ENCODE data around the gene BBS4. TPM values are rescaled to one million over a fixed set of nuclear protein-coding genes. Genes with fewer than 3 reads are reported as not detected.

BBS4 gene
- total RNA-seq, 1 donor from 2014 or later: 17.0 TPM

GRCh38 chr15:72682772-72683171, 3.2 kb upstream of the BBS4 start:
- H3K27ac Mint-ChIP-seq (ENCODE audit: unreplicated experiment): no peak overlapping the region
- DNase-seq (ENCODE audit: low spot score): no peak
- peaks cover 21% of the 10 kb centered on the region for H3K4me1 Mint-ChIP-seq (ENCODE audit: unreplicated experiment)
- no peak overlapping the region for H3K4me3 Mint-ChIP-seq (ENCODE audit: unreplicated experiment)
- peaks cover 3% of the 10 kb centered on the region for H3K27me3 Mint-ChIP-seq (ENCODE audit: unreplicated experiment)
- no peak for TF ChIP-seq CTCF (IDR thresholded peaks at IDR 0.05; ENCODE audit: unreplicated experiment)
- H3K9me3 Mint-ChIP-seq (ENCODE audit: unreplicated experiment): no peaks in the 10 kb centered on the region
- no peaks in the 10 kb centered on the region for H3K36me3 Mint-ChIP-seq (ENCODE audit: low read depth, unreplicated experiment)

- H3K4me1 Mint-ChIP-seq (ENCODE audit: unreplicated experiment): peaks cover 15% of the 10 kb centered on the region
- no peaks in the 10 kb centered on the region for H3K36me3 Mint-ChIP-seq (ENCODE audit: low read depth, unreplicated experiment)
- H3K27me3 Mint-ChIP-seq (ENCODE audit: unreplicated experiment): peaks cover 3% of the 10 kb centered on the region
- TF ChIP-seq CTCF (IDR thresholded peaks at IDR 0.05; ENCODE audit: unreplicated experiment): no peak
- H3K4me3 Mint-ChIP-seq (ENCODE audit: unreplicated experiment): peak overlapping the region; percentile 99
- no peaks in the 10 kb centered on the region for H3K9me3 Mint-ChIP-seq (ENCODE audit: unreplicated experiment)
- no peak for DNase-seq (ENCODE audit: low spot score)
- peak overlapping the region; percentile 100 for H3K27ac Mint-ChIP-seq (ENCODE audit: unreplicated experiment)
These were observed 594 bp upstream of the BBS4 start for GRCh38 chr15:72685301-72685924.

- Mint-ChIP-seq H3K27me3 (ENCODE audit: unreplicated experiment) (peaks cover 3% of the 10 kb centered on the region), H3K4me3 (ENCODE audit: unreplicated experiment) (no peak overlapping the region), H3K36me3 (ENCODE audit: low read depth, unreplicated experiment) (no peaks in the 10 kb centered on the region), H3K9me3 (ENCODE audit: unreplicated experiment) (no peaks in the 10 kb centered on the region), H3K4me1 (ENCODE audit: unreplicated experiment) (peaks cover 15% of the 10 kb centered on the region), H3K27ac (ENCODE audit: unreplicated experiment) (no peak overlapping the region)
- no peak for TF ChIP-seq CTCF (IDR thresholded peaks at IDR 0.05; ENCODE audit: unreplicated experiment)
- DNase-seq (ENCODE audit: low spot score): no peak
These were observed 2.7 kb downstream of the BBS4 start for GRCh38 chr15:72688697-72689096.

GRCh38 chr15:72690938-72691337, 4.9 kb downstream of the BBS4 start:
- no peak for TF ChIP-seq CTCF (IDR thresholded peaks at IDR 0.05; ENCODE audit: unreplicated experiment)
- DNase-seq (ENCODE audit: low spot score): no peak
- Mint-ChIP-seq H3K4me3 (ENCODE audit: unreplicated experiment) (no peak overlapping the region), H3K36me3 (ENCODE audit: low read depth, unreplicated experiment) (no peaks in the 10 kb centered on the region), H3K9me3 (ENCODE audit: unreplicated experiment) (no peaks in the 10 kb centered on the region), H3K27me3 (ENCODE audit: unreplicated experiment) (peaks cover 3% of the 10 kb centered on the region), H3K4me1 (ENCODE audit: unreplicated experiment) (peaks cover 8% of the 10 kb centered on the region), H3K27ac (ENCODE audit: unreplicated experiment) (no peak overlapping the region)

- no peak for TF ChIP-seq CTCF (IDR thresholded peaks at IDR 0.05; ENCODE audit: unreplicated experiment)
- H3K27ac Mint-ChIP-seq (ENCODE audit: unreplicated experiment): no peak overlapping the region
- H3K36me3 Mint-ChIP-seq (ENCODE audit: low read depth, unreplicated experiment): no peaks in the 10 kb centered on the region
- no peaks in the 10 kb centered on the region for H3K9me3 Mint-ChIP-seq (ENCODE audit: unreplicated experiment)
- no peak for DNase-seq (ENCODE audit: low spot score)
- no peaks in the 10 kb centered on the region for H3K27me3 Mint-ChIP-seq (ENCODE audit: unreplicated experiment)
- no peak overlapping the region for H3K4me3 Mint-ChIP-seq (ENCODE audit: unreplicated experiment)
- H3K4me1 Mint-ChIP-seq (ENCODE audit: unreplicated experiment): peaks cover 3% of the 10 kb centered on the region
These were observed 12.9 kb downstream of the BBS4 start for GRCh38 chr15:72698938-72699337.
